ENCODE results near the gene CARD11. TPM values are rescaled to one million over a fixed set of nuclear protein-coding genes. Genes with fewer than 3 reads are reported as not detected.
"Not testable (repeated sequence)": the region's sequence is repeated elsewhere in the genome, so short reads cannot be mapped to it uniquely, and the experiment has no call there.

Gene CARD11
- total and polyA plus RNA-seq, 12 donors: 0.61 to 19.3 (median 2.7) TPM

DNA sequence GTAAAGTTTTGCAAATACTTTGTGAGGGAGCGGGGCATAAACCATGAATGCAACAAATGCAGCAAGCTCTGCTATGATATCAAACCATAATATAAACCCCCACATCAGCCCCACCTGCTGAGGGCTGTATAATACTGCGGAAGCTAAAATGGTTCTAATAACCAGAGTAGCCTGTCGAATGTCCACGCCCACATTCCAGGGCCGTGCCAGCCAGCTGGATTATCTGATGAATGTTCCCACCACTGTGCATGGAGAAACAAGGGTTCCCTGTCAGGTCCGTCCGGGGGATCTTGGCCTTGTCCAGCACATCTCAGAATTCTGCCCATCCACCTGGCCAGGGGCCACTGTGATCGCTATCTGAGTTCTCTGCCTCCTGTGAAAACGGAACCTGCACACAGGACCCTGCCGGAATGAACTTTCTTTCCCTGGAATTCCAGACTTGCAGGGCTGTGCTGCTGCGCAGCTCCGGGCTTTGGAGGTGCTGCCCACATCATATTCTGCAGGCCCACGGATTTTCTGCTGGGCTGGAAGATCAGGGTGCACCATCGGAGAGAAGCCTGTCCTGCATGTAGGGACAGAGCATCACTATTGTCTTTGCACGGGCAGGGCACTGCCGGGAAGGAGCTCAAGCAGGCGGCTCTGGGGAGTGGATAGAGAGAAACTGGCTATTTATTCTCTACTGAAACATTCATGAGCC lies 122.6 kb downstream of the CARD11 start:
- intact Hi-C loops (cut with DNase I): no loop called here
- Histone ChIP-seq H3K27me3 (no peaks in the 10 kb centered on the region), H3K27ac (no peak overlapping the region), H3K36me3 (replicated peaks in 1 of 2) (no peaks in the 10 kb centered on the region), H3K4me3 (no peak overlapping the region), H3K9me3 (replicated peaks in 1 of 3) (no peaks in the 10 kb centered on the region), H3K4me1 (replicated peaks in 1 of 2) (no peaks in the 10 kb centered on the region)
- WGBS, 4 donors: 63 to 70% (median 68%) methylated on average over 9 to 17 of the region's 17 CpGs
- TF ChIP-seq, protein P1, sequence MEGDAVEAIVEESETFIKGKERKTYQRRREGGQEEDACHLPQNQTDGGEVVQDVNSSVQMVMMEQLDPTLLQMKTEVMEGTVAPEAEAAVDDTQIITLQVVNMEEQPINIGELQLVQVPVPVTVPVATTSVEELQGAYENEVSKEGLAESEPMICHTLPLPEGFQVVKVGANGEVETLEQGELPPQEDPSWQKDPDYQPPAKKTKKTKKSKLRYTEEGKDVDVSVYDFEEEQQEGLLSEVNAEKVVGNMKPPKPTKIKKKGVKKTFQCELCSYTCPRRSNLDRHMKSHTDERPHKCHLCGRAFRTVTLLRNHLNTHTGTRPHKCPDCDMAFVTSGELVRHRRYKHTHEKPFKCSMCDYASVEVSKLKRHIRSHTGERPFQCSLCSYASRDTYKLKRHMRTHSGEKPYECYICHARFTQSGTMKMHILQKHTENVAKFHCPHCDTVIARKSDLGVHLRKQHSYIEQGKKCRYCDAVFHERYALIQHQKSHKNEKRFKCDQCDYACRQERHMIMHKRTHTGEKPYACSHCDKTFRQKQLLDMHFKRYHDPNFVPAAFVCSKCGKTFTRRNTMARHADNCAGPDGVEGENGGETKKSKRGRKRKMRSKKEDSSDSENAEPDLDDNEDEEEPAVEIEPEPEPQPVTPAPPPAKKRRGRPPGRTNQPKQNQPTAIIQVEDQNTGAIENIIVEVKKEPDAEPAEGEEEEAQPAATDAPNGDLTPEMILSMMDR (IDR thresholded peaks at IDR 0.05): no peak
- no peak for TF ChIP-seq POLR2A (IDR thresholded peaks at IDR 0.05)
- DNase-seq: no peak

DNA sequence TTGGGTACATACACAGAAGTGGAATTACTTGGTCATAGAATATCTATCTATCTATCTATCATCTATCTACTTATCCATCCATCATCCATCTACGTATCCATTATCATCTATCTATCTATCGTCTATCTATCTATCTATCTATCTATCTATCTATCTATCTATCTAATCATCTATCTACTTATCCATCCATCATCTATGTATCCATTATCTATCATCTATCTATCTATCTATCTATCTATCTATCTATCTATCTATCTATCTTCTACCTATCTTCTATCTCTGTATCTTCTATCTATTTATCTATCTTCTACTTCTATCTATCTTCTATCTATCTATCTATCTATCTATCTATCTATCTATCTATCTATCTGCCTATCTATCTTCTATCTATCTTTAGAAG lies 123.2 kb downstream of the CARD11 start:
- WGBS, 4 donors: 70 to 87% (median 75%) methylated on average over 2 of the region's 2 CpGs
- H3K9me3 ChIP-seq (replicated peaks in 1 of 3); H3K36me3 ChIP-seq (replicated peaks in 1 of 2); H3K27ac ChIP-seq; H3K4me1 ChIP-seq (replicated peaks in 1 of 2); H3K4me3 ChIP-seq; DNase-seq; intact Hi-C loops (cut with DNase I); H3K27me3 ChIP-seq: not testable (repeated sequence)

DNA sequence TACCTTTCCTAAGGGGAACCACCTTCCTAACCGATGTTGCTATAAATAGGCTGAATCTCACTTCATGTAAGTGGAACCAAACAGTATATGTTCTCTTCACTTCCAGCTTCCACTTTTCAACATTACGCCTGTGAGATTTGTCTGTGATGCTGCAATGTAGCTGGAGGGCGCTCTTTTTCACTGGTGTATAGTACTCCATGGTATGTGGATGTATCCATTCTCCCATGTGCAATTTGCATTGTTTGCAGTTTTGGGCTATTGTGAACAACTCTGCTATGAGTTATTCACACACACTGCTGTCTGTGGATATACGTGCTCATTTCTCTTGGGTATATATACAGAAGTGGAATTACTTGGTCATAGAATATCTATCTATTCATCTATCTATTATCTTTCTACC lies 123.6 kb downstream of the CARD11 start:
- H3K27me3 ChIP-seq: no peaks in the 10 kb centered on the region

DNA sequence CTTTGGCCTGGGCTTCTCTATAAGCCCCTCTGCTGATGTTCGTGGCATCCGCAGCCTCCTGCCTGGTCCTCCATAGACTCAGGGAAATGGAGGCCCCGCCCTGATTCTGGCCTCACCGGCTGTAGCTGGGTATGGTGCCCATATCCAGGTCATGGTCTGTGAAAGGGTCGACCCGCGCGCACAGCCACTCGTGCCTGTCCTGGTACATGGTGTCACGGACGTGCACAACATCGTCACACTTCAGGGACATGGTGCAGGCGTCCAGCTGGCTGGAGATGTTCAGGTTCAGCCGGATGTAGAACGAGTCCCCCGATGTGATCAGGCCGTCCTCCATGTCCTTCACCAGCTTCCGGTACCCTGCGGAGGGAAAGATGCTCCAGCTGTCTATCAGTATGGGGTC lies 124.4 kb downstream of the CARD11 start:
- no peaks in the 10 kb centered on the region for H3K36me3 ChIP-seq (replicated peaks in 1 of 2)
- no peak overlapping the region for H3K27ac ChIP-seq
- WGBS, 4 donors: 91 to 94% (median 92%) methylated on average over 9 to 19 of the region's 19 CpGs
- H3K9me3 ChIP-seq (replicated peaks in 1 of 3): no peaks in the 10 kb centered on the region
- TF ChIP-seq, protein P1 (IDR thresholded peaks at IDR 0.05): no peak
- TF ChIP-seq POLR2A (IDR thresholded peaks at IDR 0.05): no peak
- intact Hi-C loops (cut with DNase I): no loop called here
- no peak overlapping the region for H3K4me3 ChIP-seq
- no peaks in the 10 kb centered on the region for H3K4me1 ChIP-seq (replicated peaks in 1 of 2)
- no peak for DNase-seq
- no peaks in the 10 kb centered on the region for H3K27me3 ChIP-seq

More for the DNA sequence above, 123.6 kb downstream of the CARD11 start:
- WGBS, 4 donors: 85 to 91% (median 87%) methylated on average over 4 of the region's 4 CpGs
- Histone ChIP-seq H3K36me3 (replicated peaks in 1 of 2) (no peaks in the 10 kb centered on the region), H3K4me1 (replicated peaks in 1 of 2) (no peaks in the 10 kb centered on the region), H3K4me3 (no peak overlapping the region), H3K9me3 (replicated peaks in 1 of 3) (no peaks in the 10 kb centered on the region), H3K27ac (no peak overlapping the region)
- no peak for DNase-seq
- intact Hi-C loops (cut with DNase I): no loop called here
- TF ChIP-seq, protein P1 (IDR thresholded peaks at IDR 0.05): no peak
- no peak for TF ChIP-seq POLR2A (IDR thresholded peaks at IDR 0.05)

DNA sequence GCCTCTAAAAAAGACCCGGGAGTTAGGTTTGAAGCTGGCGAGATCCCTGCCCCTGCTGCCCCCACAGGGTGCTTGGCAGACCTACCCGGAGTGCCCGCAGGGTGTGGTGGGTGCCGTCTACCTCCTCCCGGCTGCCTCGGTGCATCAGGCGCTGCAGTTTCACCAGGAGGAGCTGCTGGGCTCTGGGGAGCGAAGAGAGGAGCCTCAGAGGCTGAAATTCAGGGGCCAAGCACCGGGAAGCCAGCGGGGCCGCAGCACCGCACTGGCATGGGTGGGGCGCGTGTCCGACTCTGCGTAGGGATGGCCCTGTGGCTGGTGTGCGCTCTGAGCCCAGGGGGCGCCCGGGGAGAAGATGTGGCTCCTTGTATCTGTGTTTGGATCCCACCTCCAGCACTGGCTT lies 125.3 kb downstream of the CARD11 start:
- Histone ChIP-seq H3K27me3 (no peaks in the 10 kb centered on the region), H3K27ac (no peak overlapping the region), H3K36me3 (replicated peaks in 1 of 2) (no peaks in the 10 kb centered on the region), H3K9me3 (replicated peaks in 1 of 3) (no peaks in the 10 kb centered on the region), H3K4me3 (no peak overlapping the region), H3K4me1 (replicated peaks in 1 of 2) (no peaks in the 10 kb centered on the region)
- intact Hi-C loops (cut with DNase I): no loop called here
- WGBS, 4 donors: 80 to 90% (median 88%) methylated on average over 4 to 20 of the region's 20 CpGs; no CpG with 5 or more reads in 1 of the 4 donors
- TF ChIP-seq, protein P1 (IDR thresholded peaks at IDR 0.05): no peak
- no peak for TF ChIP-seq POLR2A (IDR thresholded peaks at IDR 0.05)
- DNase-seq: no peak
